ENCODE measurements around the gene MAP3K14.

GRCh38 chr17:45322168-45322567 is 5.3 kb upstream of the MAP3K14 start:
- TF ChIP-seq CTCF (IDR thresholded peaks at IDR 0.05; ENCODE audit: low read depth, low read length, missing input control) = no peak
- no peak for TF ChIP-seq MAX (IDR thresholded peaks at IDR 0.05)
- no peak for TF ChIP-seq REST (IDR thresholded peaks at IDR 0.05)
- no peak for TF ChIP-seq YY1 (IDR thresholded peaks at IDR 0.05)
- no peak for TF ChIP-seq JUND (IDR thresholded peaks at IDR 0.05)
- no peak for TF ChIP-seq ATF3 (IDR thresholded peaks at IDR 0.05)
- no peak for TF ChIP-seq RAD21 (IDR thresholded peaks at IDR 0.05)
- no peak for TF ChIP-seq ZBTB33 (IDR thresholded peaks at IDR 0.05)
- TF ChIP-seq GABPA (IDR thresholded peaks at IDR 0.05 in 1 of 2, conservative IDR thresholded peaks at IDR 0.05 in 1 of 2) = no peak
- TF ChIP-seq SP1 (IDR thresholded peaks at IDR 0.05) = no peak
- no peak for TF ChIP-seq FOXA1 (IDR thresholded peaks at IDR 0.05)
- TF ChIP-seq TAF1 (conservative IDR thresholded peaks at IDR 0.05) = no peak
- no peak for TF ChIP-seq EGR1 (IDR thresholded peaks at IDR 0.05; ENCODE audit: low read depth in 2 of 2)

All from liver (tissue), 3 donors.